Muscle of leg (tissue), 11 donors: ENCODE data around the gene NEUROG2. TPM values are rescaled to one million over a fixed set of nuclear protein-coding genes. Genes with fewer than 3 reads are reported as not detected.
"Not testable (repeated sequence)": the region's sequence is repeated elsewhere in the genome, so short reads cannot be mapped to it uniquely, and the experiment has no call there.

ENCODE experiments used
- DNase-seq: peaks from one replicate; pipeline ENCODE4 v3.0.0; 2013
- H3K27ac ChIP-seq: one replicate; pipeline ENCODE4 v1.5.1; 2013; ENCODE audit warnings: mild to moderate bottlenecking, low read length, control low read depth
- H3K27me3 ChIP-seq: one replicate; pipeline ENCODE4 v1.6.1; 2013; ENCODE audit warnings: low read length; ENCODE audit not compliant: control insufficient read depth, insufficient read depth
- H3K36me3 ChIP-seq: one replicate; pipeline ENCODE4 v1.6.1; 2013; ENCODE audit warnings: low read length; ENCODE audit not compliant: control insufficient read depth, insufficient read depth
- H3K4me1 ChIP-seq: one replicate; pipeline ENCODE4 v1.6.1; 2013; ENCODE audit warnings: low read length; ENCODE audit not compliant: control insufficient read depth, insufficient read depth
- H3K4me3 ChIP-seq: one replicate; pipeline ENCODE4 v1.5.1; 2013; ENCODE audit warnings: low read length, control low read depth
- H3K9me3 ChIP-seq: replicated peaks from 2 replicates; pipeline ENCODE4 v1.6.1; 2013; ENCODE audit warnings: low read depth, low read length; ENCODE audit not compliant: control insufficient read depth
- WGBS: methylation state at CpG from one replicate; pipeline ENCODE4 v1.1.5; 2013; ENCODE audit warnings: missing lambda C conversion rate; ENCODE audit not compliant: insufficient coverage; 5-methylcytosine and 5-hydroxymethylcytosine counted together
- polyA plus RNA-seq, 8 donors: library from polyadenylated mRNA; unstranded; fragments of 120-200 nt; gene quantifications; one replicate each; pipeline versions ENCODE4 v1.2.1 to v1.2.3, GENCODE V29; 2013; ENCODE audit warnings: inconsistent platforms in 1 of 8, low replicate concordance in 1 of 8; ENCODE audit not compliant: insufficient read length in 8 of 8, insufficient read depth in 1 of 8
- total RNA-seq: library from RNA; stranded (reverse); fragments of 120-200 nt; gene quantifications from one replicate; pipeline ENCODE4 v1.2.4, GENCODE V29; 2013

Gene NEUROG2
- total and polyA plus RNA-seq, 9 donors: not detected

GRCh38 chr4:112492321-112492720 lies 23.7 kb downstream of the NEUROG2 start:
- no peaks in the 10 kb centered on the region for H3K36me3 ChIP-seq
- H3K4me1 ChIP-seq: no peaks in the 10 kb centered on the region
- no peak for DNase-seq
- H3K27ac ChIP-seq: no peak overlapping the region
- peaks cover 8% of the 10 kb centered on the region for H3K9me3 ChIP-seq
- no peaks in the 10 kb centered on the region for H3K27me3 ChIP-seq
- H3K4me3 ChIP-seq: no peak overlapping the region
- WGBS: 100% methylated on average over 1 of the region's 7 CpGs

GRCh38 chr4:112490808-112491207 lies 25.2 kb downstream of the NEUROG2 start:
- H3K27me3 ChIP-seq, DNase-seq, H3K27ac ChIP-seq, H3K36me3 ChIP-seq, H3K9me3 ChIP-seq, H3K4me1 ChIP-seq, H3K4me3 ChIP-seq: not testable (repeated sequence)
- 85% methylated on average over 3 of the region's 3 CpGs for WGBS

GRCh38 chr4:112485930-112486329 lies 30.1 kb downstream of the NEUROG2 start:
- H3K4me3 ChIP-seq: no peak overlapping the region
- no peak for DNase-seq
- H3K9me3 ChIP-seq: peaks cover 10% of the 10 kb centered on the region
- 75% methylated on average over 4 of the region's 5 CpGs for WGBS
- H3K4me1 ChIP-seq: no peaks in the 10 kb centered on the region
- no peaks in the 10 kb centered on the region for H3K27me3 ChIP-seq
- no peaks in the 10 kb centered on the region for H3K36me3 ChIP-seq
- no peak overlapping the region for H3K27ac ChIP-seq

- H3K27ac ChIP-seq: no peak overlapping the region
- no CpG with 5 or more reads among the region's 2 CpGs for WGBS
- H3K9me3 ChIP-seq: no peaks in the 10 kb centered on the region
- H3K36me3 ChIP-seq: no peaks in the 10 kb centered on the region
- H3K4me1 ChIP-seq: no peaks in the 10 kb centered on the region
- DNase-seq: no peak
- no peaks in the 10 kb centered on the region for H3K27me3 ChIP-seq
- no peak overlapping the region for H3K4me3 ChIP-seq
Observed at GRCh38 chr4:112473985-112474384, 42.0 kb downstream of the NEUROG2 start.

- no peak overlapping the region for H3K4me3 ChIP-seq
- no peak for DNase-seq
- H3K4me1 ChIP-seq: no peaks in the 10 kb centered on the region
- no peak overlapping the region for H3K27ac ChIP-seq
- no peaks in the 10 kb centered on the region for H3K27me3 ChIP-seq
- H3K9me3 ChIP-seq: no peaks in the 10 kb centered on the region
- no peaks in the 10 kb centered on the region for H3K36me3 ChIP-seq
Observed at GRCh38 chr4:112472318-112472717, 43.7 kb downstream of the NEUROG2 start.

Other genes with a start within 250 kb of the NEUROG2 start
- 5.9 TPM for gene TIFA, start 230.3 kb downstream of the NEUROG2 start, total RNA-seq
- 1 to 10 TPM; 5.0 to 7.2 (median 6.7) TPM for gene TIFA, start 230.3 kb downstream of the NEUROG2 start, polyA plus RNA-seq
- gene ALPK1, start 218.8 kb downstream of the NEUROG2 start, total RNA-seq: 8.7 TPM
- gene ALPK1, start 218.8 kb downstream of the NEUROG2 start, polyA plus RNA-seq: 1 to 10 TPM; 4.9 to 8.7 (median 6.7) TPM
- 13.8 TPM for gene ZGRF1, start 120.7 kb upstream of the NEUROG2 start, total RNA-seq
- 10 to 100 TPM in 3 of 8 donors, 1 to 10 TPM in 5; 6.2 to 11.5 (median 8.7) TPM for gene ZGRF1, start 120.7 kb upstream of the NEUROG2 start, polyA plus RNA-seq
- gene LARP7, start 121.0 kb upstream of the NEUROG2 start, total RNA-seq: 44.7 TPM
- gene LARP7, start 121.0 kb upstream of the NEUROG2 start, polyA plus RNA-seq: 10 to 100 TPM; 48.5 to 65.5 (median 56.9) TPM